Measurements from ENCODE around the gene HNRNPA1.

DNA sequence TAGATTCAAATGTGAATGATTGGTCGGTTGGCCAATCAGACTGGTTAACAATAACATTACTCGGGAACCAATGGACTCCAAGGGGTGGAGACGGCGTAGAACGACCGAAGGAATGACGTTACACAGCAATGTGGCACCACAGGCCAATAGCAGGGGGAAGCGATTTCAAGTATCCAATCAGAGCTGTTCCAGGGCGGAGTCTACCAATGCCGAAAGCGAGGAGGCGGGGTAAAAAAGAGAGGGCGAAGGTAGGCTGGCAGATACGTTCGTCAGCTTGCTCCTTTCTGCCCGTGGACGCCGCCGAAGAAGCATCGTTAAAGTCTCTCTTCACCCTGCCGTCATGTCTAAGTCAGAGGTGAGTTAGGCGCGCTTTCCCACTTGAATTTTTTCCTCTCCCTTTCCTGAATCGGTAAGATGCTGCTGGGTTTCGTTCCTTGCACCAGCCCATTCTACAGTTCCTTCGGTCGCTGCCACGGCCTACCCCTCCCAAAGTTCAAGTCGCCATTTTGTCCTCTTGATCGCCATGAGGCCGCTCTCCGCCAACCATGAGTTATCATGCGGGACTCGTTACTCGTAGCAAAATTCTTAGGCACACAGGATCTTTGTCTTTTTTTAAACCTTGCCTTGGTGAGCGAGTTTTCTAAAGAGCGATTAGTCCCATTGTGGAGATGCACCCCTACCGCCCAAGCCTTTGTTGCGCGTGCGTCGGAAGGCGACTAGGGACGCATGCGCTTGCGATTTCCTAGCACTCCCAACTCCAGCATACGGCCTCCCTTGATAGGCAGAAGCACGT is at the start of gene HNRNPA1:
- TF ChIP-seq, protein P1, sequence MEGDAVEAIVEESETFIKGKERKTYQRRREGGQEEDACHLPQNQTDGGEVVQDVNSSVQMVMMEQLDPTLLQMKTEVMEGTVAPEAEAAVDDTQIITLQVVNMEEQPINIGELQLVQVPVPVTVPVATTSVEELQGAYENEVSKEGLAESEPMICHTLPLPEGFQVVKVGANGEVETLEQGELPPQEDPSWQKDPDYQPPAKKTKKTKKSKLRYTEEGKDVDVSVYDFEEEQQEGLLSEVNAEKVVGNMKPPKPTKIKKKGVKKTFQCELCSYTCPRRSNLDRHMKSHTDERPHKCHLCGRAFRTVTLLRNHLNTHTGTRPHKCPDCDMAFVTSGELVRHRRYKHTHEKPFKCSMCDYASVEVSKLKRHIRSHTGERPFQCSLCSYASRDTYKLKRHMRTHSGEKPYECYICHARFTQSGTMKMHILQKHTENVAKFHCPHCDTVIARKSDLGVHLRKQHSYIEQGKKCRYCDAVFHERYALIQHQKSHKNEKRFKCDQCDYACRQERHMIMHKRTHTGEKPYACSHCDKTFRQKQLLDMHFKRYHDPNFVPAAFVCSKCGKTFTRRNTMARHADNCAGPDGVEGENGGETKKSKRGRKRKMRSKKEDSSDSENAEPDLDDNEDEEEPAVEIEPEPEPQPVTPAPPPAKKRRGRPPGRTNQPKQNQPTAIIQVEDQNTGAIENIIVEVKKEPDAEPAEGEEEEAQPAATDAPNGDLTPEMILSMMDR (IDR thresholded peaks at IDR 0.05), result no peak
- TF ChIP-seq POLR2A (IDR thresholded peaks at IDR 0.05), result peak; percentile 92 to 99
